SK-N-MC (cell line): ENCODE measurements around the gene RAD1.
A peak's percentile ranks its signal among the peaks of the same experiment; 100 is the strongest.
"Not testable (repeated sequence)": the region's sequence is repeated elsewhere in the genome, so short reads cannot be mapped to it uniquely, and the experiment has no call there.

Source experiments
- DNase-seq: peaks from one replicate; pipeline ENCODE4 v3.0.0-alpha.2; 2011; ENCODE audit warnings: low read depth, low spot score
- H3K27ac ChIP-seq: fragments of 200-600 bp; sonication (generic); 2 replicates; pipeline ENCODE4 v1.5.1; 2016; ENCODE audit warnings: mixed run types
- H3K36me3 ChIP-seq: fragments of 200-600 bp; sonication (generic); 2 replicates; pipeline ENCODE4 v1.6.1; 2017; ENCODE audit warnings: antibody characterized with exemption, low read length, mixed read lengths; ENCODE audit not compliant: insufficient read depth
- H3K4me3 ChIP-seq: fragments of 200-600 bp; sonication (generic); 2 replicates; pipeline ENCODE4 v1.5.1; 2016
- H3K9ac ChIP-seq: fragments of 200-600 bp; sonication (generic); 2 replicates; pipeline ENCODE4 v1.8.0; 2017; ENCODE audit warnings: mixed run types, mixed read lengths; ENCODE audit not compliant: insufficient read length
- H3K9me3 ChIP-seq: fragments of 200-600 bp; sonication (generic); 2 replicates; pipeline ENCODE4 v1.6.1; 2017; ENCODE audit warnings: low read depth, mild to moderate bottlenecking, antibody characterized with exemption, low read length, moderate library complexity, mixed read lengths
- EZH2 ChIP-seq: fragments of 200-600 bp; sonication (generic); IDR thresholded peaks from one replicate; pipeline ENCODE4 v1.6.1; 2017; ENCODE audit warnings: antibody characterized with exemption
- FOXP2 ChIP-seq: optimal IDR thresholded peaks from 2 replicates; pipeline ENCODE3; 2011; ENCODE audit warnings: mild to moderate bottlenecking, moderate library complexity; ENCODE audit not compliant: insufficient read depth; ENCODE audit errors: extremely low read length, control extremely low read depth
- POLR2AphosphoS5 ChIP-seq: IDR thresholded peaks from 2 replicates; pipeline ENCODE4 v1.6.1; 2012; ENCODE audit warnings: mild to moderate bottlenecking, low read depth, low read length, borderline replicate concordance

The RAD1 gene

GRCh38 chr5:34923694-34924461 is 8.6 kb upstream of the RAD1 start:
- DNase-seq: no peak
- TF ChIP-seq FOXP2 (no peak), POLR2AphosphoS5 (no peak), EZH2 (no peak)
- Histone ChIP-seq H3K9me3 (no peaks in the 10 kb centered on the region), H3K4me3 (no peak overlapping the region), H3K27ac (0 out of 2 replicates have a peak overlapping the region, but pooled peaks have one; percentile 32), H3K36me3 (peaks cover 84% of the 10 kb centered on the region), H3K9ac (no peak overlapping the region)

DNA sequence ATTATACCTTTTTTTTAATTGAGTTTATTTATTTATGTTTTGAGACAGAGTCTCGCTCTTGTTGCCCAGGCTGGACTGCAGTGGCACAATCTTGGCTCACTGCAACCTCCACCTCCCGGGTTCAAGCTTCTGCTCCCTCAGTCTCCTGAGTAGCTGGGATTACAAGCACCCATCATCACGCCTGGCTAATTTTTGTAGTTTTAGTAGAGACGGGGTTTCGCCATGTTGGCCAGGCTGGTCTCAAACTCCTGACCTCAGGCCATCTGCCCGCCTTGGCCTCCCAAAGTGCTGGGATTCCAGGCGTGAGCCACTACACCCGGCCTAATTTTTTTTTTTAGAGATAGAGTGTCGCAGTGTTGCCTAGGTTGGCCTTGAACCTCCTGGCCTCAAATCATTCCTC is 8.0 kb upstream of the RAD1 start:
- H3K4me3 ChIP-seq, DNase-seq, H3K27ac ChIP-seq, H3K9me3 ChIP-seq, H3K9ac ChIP-seq: not testable (repeated sequence)
- H3K36me3 ChIP-seq: peaks cover 89% of the 10 kb centered on the region

GRCh38 chr5:34919077-34919476 is 3.8 kb upstream of the RAD1 start:
- H3K4me3 ChIP-seq: no peak overlapping the region
- H3K9me3 ChIP-seq: no peaks in the 10 kb centered on the region
- no peak overlapping the region for H3K9ac ChIP-seq
- H3K36me3 ChIP-seq: peaks cover 57% of the 10 kb centered on the region
- H3K27ac ChIP-seq: no peak overlapping the region
- TF ChIP-seq EZH2 (no peak), POLR2AphosphoS5 (no peak), FOXP2 (no peak)
- DNase-seq: no peak

GRCh38 chr5:34918025-34918424 is 2.7 kb upstream of the RAD1 start:
- H3K9ac ChIP-seq: no peak overlapping the region
- H3K9me3 ChIP-seq: no peaks in the 10 kb centered on the region
- no peak overlapping the region for H3K27ac ChIP-seq
- no peak for TF ChIP-seq FOXP2
- TF ChIP-seq EZH2: no peak
- TF ChIP-seq POLR2AphosphoS5: no peak
- no peak for DNase-seq
- peaks cover 46% of the 10 kb centered on the region for H3K36me3 ChIP-seq
- H3K4me3 ChIP-seq: no peak overlapping the region

- Histone ChIP-seq H3K9ac (peak overlapping the region; percentile 98), H3K4me3 (peak overlapping the region; percentile 91), H3K36me3 (peaks cover 40% of the 10 kb centered on the region), H3K27ac (peak overlapping the region; percentile 72; the same call in 1 of the 2 replicates), H3K9me3 (no peaks in the 10 kb centered on the region)
- no peak for DNase-seq
- TF ChIP-seq EZH2 (no peak), POLR2AphosphoS5 (no peak), FOXP2 (no peak)
These were observed 1.2 kb upstream of the RAD1 start for GRCh38 chr5:34916518-34916917.

DNA sequence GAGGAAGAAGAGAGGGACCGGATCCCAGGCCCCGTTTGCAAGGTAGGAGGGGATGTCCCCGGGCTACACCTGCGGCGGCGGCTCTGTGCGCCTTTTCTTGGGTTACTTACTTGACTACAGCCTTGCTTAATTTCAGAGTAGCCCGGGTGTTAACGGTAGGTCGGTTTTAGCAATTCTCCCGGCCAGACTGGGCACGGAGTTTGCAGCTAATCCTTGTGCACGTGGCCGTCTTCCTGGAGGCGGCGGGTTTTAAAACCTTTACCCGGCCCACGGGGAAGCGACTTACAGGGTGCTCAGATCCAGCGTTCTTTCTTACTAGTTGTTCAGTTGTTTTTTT is 520 bp upstream of the RAD1 start:
- Histone ChIP-seq H3K9ac (peak overlapping the region; percentile 98), H3K4me3 (peak overlapping the region; percentile 91), H3K9me3 (no peaks in the 10 kb centered on the region), H3K36me3 (peaks cover 40% of the 10 kb centered on the region), H3K27ac (peak overlapping the region; percentile 72)
- DNase-seq: no peak
- TF ChIP-seq POLR2AphosphoS5: no peak
- TF ChIP-seq EZH2: no peak
- TF ChIP-seq FOXP2: no peak

GRCh38 chr5:34914671-34915138 is 599 bp downstream of the RAD1 start:
- no peaks in the 10 kb centered on the region for H3K9me3 ChIP-seq
- no peak for TF ChIP-seq FOXP2
- peaks cover 36% of the 10 kb centered on the region for H3K36me3 ChIP-seq
- H3K9ac ChIP-seq: peak overlapping the region; percentile 90
- H3K27ac ChIP-seq: peak overlapping the region; percentile 72; the same call in 1 of the 2 replicates
- H3K4me3 ChIP-seq: peak overlapping the region; percentile 91
- DNase-seq: no peak

GRCh38 chr5:34913072-34913471 is 2.2 kb downstream of the RAD1 start:
- Histone ChIP-seq H3K4me3 (no peak overlapping the region), H3K36me3 (peaks cover 38% of the 10 kb centered on the region)

DNA sequence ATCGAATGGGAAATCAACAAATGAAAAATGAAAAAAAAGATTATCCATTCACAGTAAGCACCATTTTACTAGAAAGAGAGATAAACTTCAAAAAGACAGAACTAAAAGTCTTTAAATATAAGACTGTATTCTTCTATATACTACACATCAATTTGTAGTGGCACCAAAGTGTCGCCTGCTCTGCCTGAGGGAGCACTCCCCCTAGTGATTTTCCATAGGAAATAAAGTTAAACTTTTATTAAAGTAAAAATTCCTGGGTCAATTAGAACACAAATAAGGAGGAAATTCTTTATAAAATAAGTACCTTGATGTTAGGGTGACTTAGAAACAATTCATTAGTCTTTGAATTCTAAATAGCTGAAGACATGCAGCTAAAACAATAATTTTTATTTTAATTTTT is 9.7 kb downstream of the RAD1 start:
- Histone ChIP-seq H3K9ac (no peak overlapping the region), H3K36me3 (peaks cover 37% of the 10 kb centered on the region), H3K27ac (no peak overlapping the region), H3K9me3 (no peaks in the 10 kb centered on the region), H3K4me3 (no peak overlapping the region)
- TF ChIP-seq EZH2: no peak
- TF ChIP-seq FOXP2: no peak
- no peak for TF ChIP-seq POLR2AphosphoS5
- DNase-seq: no peak

More at GRCh38 chr5:34913072-34913471, 2.2 kb downstream of the RAD1 start:
- Histone ChIP-seq H3K9me3 (no peaks in the 10 kb centered on the region), H3K9ac (peak overlapping the region; percentile 90), H3K27ac (no peak overlapping the region)
- TF ChIP-seq POLR2AphosphoS5 (no peak), FOXP2 (no peak), EZH2 (no peak)
- no peak for DNase-seq
